ENCODE results near the gene CSMD2. TPM values are rescaled to one million over a fixed set of nuclear protein-coding genes. Genes with fewer than 3 reads are reported as not detected.

Gene CSMD2
- total RNA-seq, 1 experiment from 2014 or later = 13.2 TPM

DNA sequence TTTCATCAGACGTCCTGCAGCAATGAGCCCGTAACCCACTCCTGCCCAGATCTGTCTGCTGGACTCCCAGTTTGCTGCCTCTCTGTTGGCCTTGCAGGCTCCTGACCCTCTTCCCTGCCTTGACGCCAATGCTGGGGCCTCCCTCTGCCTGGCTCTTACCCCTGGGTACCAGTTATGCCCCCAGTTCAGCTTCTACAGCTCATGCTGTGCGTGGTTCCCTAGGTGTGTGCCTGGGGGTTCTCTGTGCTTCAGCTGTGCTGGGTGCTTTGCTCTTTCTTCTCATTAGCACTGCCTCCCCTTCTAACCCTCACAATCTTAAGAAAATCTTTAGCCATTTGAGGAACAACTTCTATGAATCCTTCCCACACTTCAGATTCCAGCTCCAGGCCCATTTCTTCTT is 541.2 kb downstream of the CSMD2 start:
- peaks cover 18% of the 10 kb centered on the region for H3K36me3 Mint-ChIP-seq
- H3K27ac Mint-ChIP-seq = no peak overlapping the region; the same call in 1 of the 2 replicates
- H3K9me3 Mint-ChIP-seq = no peaks in the 10 kb centered on the region
- ChIA-PET CTCF (interaction anchor here (0.7 to 3.1 kb wide), 4 partner anchors 9 to 42 kb away, joined by 3 to 30 read pairs (median 14); no protein-coding TSS in a partner anchor), POLR2A (no interaction called here)
- TF ChIP-seq ETV6 (CRISPR knock-in tag; IDR thresholded peaks at IDR 0.05) (no peak), ZNF671 (CRISPR knock-in tag; IDR thresholded peaks at IDR 0.05) (no peak), TCF7 (CRISPR knock-in tag; IDR thresholded peaks at IDR 0.05; ENCODE audit: low read depth) (no peak), NFE2L1 (CRISPR knock-in tag; IDR thresholded peaks at IDR 0.05) (no peak), HMGA2 (CRISPR knock-in tag; IDR thresholded peaks at IDR 0.05) (no peak)
- TF ChIP-seq, protein P1, sequence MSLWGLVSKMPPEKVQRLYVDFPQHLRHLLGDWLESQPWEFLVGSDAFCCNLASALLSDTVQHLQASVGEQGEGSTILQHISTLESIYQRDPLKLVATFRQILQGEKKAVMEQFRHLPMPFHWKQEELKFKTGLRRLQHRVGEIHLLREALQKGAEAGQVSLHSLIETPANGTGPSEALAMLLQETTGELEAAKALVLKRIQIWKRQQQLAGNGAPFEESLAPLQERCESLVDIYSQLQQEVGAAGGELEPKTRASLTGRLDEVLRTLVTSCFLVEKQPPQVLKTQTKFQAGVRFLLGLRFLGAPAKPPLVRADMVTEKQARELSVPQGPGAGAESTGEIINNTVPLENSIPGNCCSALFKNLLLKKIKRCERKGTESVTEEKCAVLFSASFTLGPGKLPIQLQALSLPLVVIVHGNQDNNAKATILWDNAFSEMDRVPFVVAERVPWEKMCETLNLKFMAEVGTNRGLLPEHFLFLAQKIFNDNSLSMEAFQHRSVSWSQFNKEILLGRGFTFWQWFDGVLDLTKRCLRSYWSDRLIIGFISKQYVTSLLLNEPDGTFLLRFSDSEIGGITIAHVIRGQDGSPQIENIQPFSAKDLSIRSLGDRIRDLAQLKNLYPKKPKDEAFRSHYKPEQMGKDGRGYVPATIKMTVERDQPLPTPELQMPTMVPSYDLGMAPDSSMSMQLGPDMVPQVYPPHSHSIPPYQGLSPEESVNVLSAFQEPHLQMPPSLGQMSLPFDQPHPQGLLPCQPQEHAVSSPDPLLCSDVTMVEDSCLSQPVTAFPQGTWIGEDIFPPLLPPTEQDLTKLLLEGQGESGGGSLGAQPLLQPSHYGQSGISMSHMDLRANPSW (CRISPR knock-in tag; conservative IDR thresholded peaks at IDR 0.05; ENCODE audit: low read depth) = no peak
- no peaks in the 10 kb centered on the region for H3K4me1 Mint-ChIP-seq
- no peak overlapping the region for H3K4me3 Mint-ChIP-seq
- ATAC-seq = no peak
- no peaks in the 10 kb centered on the region for H3K27me3 Mint-ChIP-seq (ENCODE audit: low read depth)
- no peak for DNase-seq (ENCODE audit: low spot score)

DNA sequence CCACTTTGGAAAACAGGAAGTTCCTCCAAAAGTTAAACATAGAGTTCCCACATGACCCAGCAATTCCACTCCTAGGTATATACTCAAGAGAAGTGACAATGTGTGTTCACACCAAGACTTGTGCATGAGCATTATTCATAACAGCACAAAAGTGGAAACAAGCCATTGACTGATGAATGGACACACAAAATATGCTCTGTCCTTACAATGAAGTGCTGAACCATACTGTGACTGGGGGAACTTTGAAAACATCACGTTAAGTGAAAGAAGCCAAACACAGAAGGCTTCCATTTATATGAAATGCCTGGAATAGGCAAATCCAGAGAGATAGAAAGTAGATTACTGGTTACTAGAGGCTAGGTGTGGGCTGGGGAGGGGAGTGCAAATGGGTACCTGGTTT is 542.3 kb downstream of the CSMD2 start:
- no peaks in the 10 kb centered on the region for H3K27me3 Mint-ChIP-seq (ENCODE audit: low read depth)
- peaks cover 18% of the 10 kb centered on the region for H3K36me3 Mint-ChIP-seq
- H3K27ac Mint-ChIP-seq = no peak overlapping the region; the same call in 1 of the 2 replicates
- POLR2A ChIA-PET = no interaction called here
- no peaks in the 10 kb centered on the region for H3K9me3 Mint-ChIP-seq
- no peak for DNase-seq (ENCODE audit: low spot score)
- H3K4me1 Mint-ChIP-seq = no peaks in the 10 kb centered on the region
- H3K4me3 Mint-ChIP-seq = no peak overlapping the region
- CTCF ChIA-PET = interaction anchor here (1.8 to 3.1 kb wide), 3 partner anchors 10 to 13 kb away, joined by 8 to 30 read pairs (median 19); no protein-coding TSS in a partner anchor
- ATAC-seq = no peak
- TF ChIP-seq, protein P2, sequence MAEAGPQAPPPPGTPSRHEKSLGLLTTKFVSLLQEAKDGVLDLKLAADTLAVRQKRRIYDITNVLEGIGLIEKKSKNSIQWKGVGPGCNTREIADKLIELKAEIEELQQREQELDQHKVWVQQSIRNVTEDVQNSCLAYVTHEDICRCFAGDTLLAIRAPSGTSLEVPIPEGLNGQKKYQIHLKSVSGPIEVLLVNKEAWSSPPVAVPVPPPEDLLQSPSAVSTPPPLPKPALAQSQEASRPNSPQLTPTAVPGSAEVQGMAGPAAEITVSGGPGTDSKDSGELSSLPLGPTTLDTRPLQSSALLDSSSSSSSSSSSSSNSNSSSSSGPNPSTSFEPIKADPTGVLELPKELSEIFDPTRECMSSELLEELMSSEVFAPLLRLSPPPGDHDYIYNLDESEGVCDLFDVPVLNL (CRISPR knock-in tag; IDR thresholded peaks at IDR 0.05; ENCODE audit: borderline replicate concordance, low read depth) = no peak
- TF ChIP-seq CBFB (CRISPR knock-in tag; IDR thresholded peaks at IDR 0.05; ENCODE audit: low read depth) (no peak), PRRX2 (CRISPR knock-in tag; IDR thresholded peaks at IDR 0.05) (no peak), ZNF121 (CRISPR knock-in tag; IDR thresholded peaks at IDR 0.05) (no peak), MXD4 (CRISPR knock-in tag; IDR thresholded peaks at IDR 0.05; ENCODE audit: borderline replicate concordance) (no peak), CREB1 (CRISPR knock-in tag; IDR thresholded peaks at IDR 0.05) (no peak), NR2C2 (CRISPR knock-in tag; IDR thresholded peaks at IDR 0.05) (no peak), ZNF396 (CRISPR knock-in tag; IDR thresholded peaks at IDR 0.05; ENCODE audit: borderline replicate concordance) (no peak), RELA (CRISPR knock-in tag; IDR thresholded peaks at IDR 0.05; ENCODE audit: borderline replicate concordance) (no peak), ZNF317 (CRISPR knock-in tag; IDR thresholded peaks at IDR 0.05; ENCODE audit: borderline replicate concordance, low read depth) (no peak)
- TF ChIP-seq, protein P3, sequence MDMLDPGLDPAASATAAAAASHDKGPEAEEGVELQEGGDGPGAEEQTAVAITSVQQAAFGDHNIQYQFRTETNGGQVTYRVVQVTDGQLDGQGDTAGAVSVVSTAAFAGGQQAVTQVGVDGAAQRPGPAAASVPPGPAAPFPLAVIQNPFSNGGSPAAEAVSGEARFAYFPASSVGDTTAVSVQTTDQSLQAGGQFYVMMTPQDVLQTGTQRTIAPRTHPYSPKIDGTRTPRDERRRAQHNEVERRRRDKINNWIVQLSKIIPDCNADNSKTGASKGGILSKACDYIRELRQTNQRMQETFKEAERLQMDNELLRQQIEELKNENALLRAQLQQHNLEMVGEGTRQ (CRISPR knock-in tag; IDR thresholded peaks at IDR 0.05) = no peak
- TF ChIP-seq, protein P4, sequence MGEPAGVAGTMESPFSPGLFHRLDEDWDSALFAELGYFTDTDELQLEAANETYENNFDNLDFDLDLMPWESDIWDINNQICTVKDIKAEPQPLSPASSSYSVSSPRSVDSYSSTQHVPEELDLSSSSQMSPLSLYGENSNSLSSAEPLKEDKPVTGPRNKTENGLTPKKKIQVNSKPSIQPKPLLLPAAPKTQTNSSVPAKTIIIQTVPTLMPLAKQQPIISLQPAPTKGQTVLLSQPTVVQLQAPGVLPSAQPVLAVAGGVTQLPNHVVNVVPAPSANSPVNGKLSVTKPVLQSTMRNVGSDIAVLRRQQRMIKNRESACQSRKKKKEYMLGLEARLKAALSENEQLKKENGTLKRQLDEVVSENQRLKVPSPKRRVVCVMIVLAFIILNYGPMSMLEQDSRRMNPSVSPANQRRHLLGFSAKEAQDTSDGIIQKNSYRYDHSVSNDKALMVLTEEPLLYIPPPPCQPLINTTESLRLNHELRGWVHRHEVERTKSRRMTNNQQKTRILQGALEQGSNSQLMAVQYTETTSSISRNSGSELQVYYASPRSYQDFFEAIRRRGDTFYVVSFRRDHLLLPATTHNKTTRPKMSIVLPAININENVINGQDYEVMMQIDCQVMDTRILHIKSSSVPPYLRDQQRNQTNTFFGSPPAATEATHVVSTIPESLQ (CRISPR knock-in tag; IDR thresholded peaks at IDR 0.05) = no peak
- TF ChIP-seq, protein P1 (CRISPR knock-in tag; conservative IDR thresholded peaks at IDR 0.05; ENCODE audit: low read depth) = no peak
- TF ChIP-seq, protein P5, sequence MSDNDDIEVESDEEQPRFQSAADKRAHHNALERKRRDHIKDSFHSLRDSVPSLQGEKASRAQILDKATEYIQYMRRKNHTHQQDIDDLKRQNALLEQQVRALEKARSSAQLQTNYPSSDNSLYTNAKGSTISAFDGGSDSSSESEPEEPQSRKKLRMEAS (CRISPR knock-in tag; IDR thresholded peaks at IDR 0.05) = no peak
- TF ChIP-seq, protein P6, sequence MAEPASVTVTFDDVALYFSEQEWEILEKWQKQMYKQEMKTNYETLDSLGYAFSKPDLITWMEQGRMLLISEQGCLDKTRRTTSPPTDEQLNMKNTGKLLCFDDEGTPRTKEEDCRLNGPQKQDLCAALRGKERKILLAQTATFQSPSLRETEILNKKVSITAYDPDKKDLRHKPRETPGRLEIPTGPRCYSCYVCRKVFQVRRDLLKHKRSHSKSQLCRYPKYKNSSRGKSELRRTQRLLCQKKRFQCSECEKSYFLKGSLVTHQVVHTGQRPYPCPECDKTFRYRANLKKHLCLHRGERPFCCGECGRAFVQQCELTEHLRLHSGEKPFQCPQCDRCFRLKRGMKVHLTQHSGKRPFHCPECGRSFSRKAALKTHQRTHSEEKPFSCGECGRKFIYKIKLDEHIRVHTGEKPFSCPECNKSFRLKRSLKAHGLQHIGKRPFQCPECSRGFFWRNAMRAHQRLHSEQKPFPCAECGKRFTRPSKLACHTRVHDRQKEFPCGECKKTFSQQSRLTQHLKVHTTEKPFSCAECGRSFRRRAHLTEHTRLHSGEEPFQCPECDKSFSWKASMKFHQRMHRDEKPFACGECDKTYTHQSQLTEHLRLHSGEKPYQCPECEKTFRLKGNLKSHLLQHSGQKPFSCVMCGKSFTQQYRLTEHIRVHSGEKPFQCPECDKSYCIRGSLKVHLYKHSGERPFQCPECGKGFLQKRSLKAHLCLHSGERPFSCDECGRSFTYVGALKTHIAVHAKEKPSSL (CRISPR knock-in tag; conservative IDR thresholded peaks at IDR 0.05) = no peak
- TF ChIP-seq, protein P7, sequence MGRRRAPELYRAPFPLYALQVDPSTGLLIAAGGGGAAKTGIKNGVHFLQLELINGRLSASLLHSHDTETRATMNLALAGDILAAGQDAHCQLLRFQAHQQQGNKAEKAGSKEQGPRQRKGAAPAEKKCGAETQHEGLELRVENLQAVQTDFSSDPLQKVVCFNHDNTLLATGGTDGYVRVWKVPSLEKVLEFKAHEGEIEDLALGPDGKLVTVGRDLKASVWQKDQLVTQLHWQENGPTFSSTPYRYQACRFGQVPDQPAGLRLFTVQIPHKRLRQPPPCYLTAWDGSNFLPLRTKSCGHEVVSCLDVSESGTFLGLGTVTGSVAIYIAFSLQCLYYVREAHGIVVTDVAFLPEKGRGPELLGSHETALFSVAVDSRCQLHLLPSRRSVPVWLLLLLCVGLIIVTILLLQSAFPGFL (CRISPR knock-in tag; IDR thresholded peaks at IDR 0.05; ENCODE audit: borderline replicate concordance) = no peak

Measured in WTC11 (cell line).